AG04450 (cell line): Measurements from ENCODE around the gene LTO1. TPM values are rescaled to one million over a fixed set of nuclear protein-coding genes. Genes with fewer than 3 reads are reported as not detected.

Source experiments
- CTCF ChIA-PET: fragments of 300-600, 350-600 bp; formaldehyde crosslinking; extraction: SDS; loops from one replicate; lab custom pipeline; 2022; ENCODE audit warnings: antibody characterized with exemption, inconsistent platforms; lab: Charles Lee
- POLR2A ChIA-PET: fragments of 350-600 bp; formaldehyde crosslinking; extraction: SDS; loops from one replicate; lab custom pipeline; 2021; ENCODE audit warnings: antibody characterized with exemption, inconsistent platforms; lab: Yijun Ruan, JAX
- DNase-seq: peaks from one replicate; pipeline ENCODE4 v3.0.0-alpha.2; 2011; ENCODE audit warnings: low read depth, low spot score
- H3K27ac ChIP-seq: one replicate; pipeline ENCODE4 v1.5.1; 2012; ENCODE audit warnings: low read depth, low read length, control low read depth
- H3K27me3 ChIP-seq: one replicate; pipeline ENCODE4 v1.6.0; 2012; ENCODE audit warnings: low read length; ENCODE audit not compliant: control insufficient read depth, insufficient read depth
- H3K4me3 ChIP-seq: 2 replicates; pipeline ENCODE4 v1.5.1; 2011; ENCODE audit warnings: mild to moderate bottlenecking, low read depth, low read length, control low read depth
- H3K9me3 ChIP-seq: 2 replicates; pipeline ENCODE4 v1.5.1; 2012; ENCODE audit warnings: low read length; ENCODE audit not compliant: control insufficient read depth, insufficient read depth
- polyA plus RNA-seq: library from polyadenylated mRNA; depleted of rRNA; stranded (reverse); fragments of >200 nt; gene quantifications from 2 replicates; pipeline ENCODE4 v1.2.3, GENCODE V29; 2011
- TF ChIP-seq, protein P1 (sequence below): IDR thresholded peaks from 2 replicates; pipeline ENCODE4 v1.5.1; 2011; ENCODE audit warnings: low read depth, low read length, control low read depth, inconsistent platforms

Gene LTO1
- polyA plus RNA-seq, 1 experiment, result 18.3 TPM

DNA sequence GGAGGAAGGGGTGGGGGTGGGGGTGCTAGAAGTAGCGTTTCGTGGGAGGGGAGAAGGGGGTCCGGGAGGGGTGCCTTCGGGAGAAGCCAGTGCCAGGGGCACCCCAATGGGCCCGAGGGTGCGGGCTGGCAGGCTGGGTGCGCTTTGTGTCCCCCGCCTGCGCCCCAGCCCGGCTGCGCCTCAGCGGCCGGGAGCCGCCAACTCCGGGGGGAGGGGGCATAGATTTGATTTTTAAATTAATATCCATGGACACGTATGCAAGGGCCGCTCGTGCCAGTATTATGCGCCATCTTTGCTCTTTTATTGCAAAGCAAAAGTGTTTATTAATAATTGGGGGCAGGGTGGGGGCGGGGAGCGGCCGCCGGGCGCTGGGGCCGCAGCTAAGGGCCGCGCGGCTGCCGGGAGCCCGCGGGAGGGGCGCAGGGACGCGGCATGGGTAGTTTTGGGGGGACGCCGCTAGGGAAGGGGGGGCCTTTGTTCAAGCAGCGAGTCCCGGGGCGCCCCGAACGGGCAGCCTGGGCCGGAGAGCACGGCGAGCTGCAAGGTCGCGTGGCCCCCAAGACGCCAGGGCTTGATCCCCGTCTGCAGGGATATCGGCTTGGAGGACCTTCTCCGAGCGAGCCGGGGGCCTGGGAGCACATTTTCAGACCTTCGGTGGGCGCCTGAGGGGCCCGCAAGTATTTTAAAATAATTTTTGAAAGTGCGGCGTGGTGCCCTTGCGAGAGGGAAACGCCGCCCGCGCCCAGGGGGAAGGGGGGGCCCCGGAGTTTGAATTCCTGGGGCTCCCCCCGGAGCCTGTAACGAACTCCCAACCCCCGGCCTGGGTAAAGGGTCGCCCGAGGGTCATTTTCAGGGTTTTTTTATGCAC is 33.2 kb downstream of the LTO1 start:
- ChIA-PET CTCF (interaction anchor here (0.6 to 4.1 kb wide), 7 partner anchors 32 to 584 kb away, joined by 3 to 52 read pairs (median 15); no protein-coding TSS in a partner anchor), POLR2A (interaction anchor here (0.9 to 3.7 kb wide), 6 partner anchors 222 to 540 kb away, joined by 3 to 25 read pairs (median 4); no protein-coding TSS in a partner anchor)
- Histone ChIP-seq H3K27ac (peak overlapping the region; percentile 92), H3K9me3 (peaks cover 8% of the 10 kb centered on the region; the same call in 1 of the 2 replicates), H3K27me3 (no peaks in the 10 kb centered on the region), H3K4me3 (peak overlapping the region; percentile 99)
- no peak for DNase-seq
- TF ChIP-seq, protein P1, sequence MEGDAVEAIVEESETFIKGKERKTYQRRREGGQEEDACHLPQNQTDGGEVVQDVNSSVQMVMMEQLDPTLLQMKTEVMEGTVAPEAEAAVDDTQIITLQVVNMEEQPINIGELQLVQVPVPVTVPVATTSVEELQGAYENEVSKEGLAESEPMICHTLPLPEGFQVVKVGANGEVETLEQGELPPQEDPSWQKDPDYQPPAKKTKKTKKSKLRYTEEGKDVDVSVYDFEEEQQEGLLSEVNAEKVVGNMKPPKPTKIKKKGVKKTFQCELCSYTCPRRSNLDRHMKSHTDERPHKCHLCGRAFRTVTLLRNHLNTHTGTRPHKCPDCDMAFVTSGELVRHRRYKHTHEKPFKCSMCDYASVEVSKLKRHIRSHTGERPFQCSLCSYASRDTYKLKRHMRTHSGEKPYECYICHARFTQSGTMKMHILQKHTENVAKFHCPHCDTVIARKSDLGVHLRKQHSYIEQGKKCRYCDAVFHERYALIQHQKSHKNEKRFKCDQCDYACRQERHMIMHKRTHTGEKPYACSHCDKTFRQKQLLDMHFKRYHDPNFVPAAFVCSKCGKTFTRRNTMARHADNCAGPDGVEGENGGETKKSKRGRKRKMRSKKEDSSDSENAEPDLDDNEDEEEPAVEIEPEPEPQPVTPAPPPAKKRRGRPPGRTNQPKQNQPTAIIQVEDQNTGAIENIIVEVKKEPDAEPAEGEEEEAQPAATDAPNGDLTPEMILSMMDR, result no peak

DNA sequence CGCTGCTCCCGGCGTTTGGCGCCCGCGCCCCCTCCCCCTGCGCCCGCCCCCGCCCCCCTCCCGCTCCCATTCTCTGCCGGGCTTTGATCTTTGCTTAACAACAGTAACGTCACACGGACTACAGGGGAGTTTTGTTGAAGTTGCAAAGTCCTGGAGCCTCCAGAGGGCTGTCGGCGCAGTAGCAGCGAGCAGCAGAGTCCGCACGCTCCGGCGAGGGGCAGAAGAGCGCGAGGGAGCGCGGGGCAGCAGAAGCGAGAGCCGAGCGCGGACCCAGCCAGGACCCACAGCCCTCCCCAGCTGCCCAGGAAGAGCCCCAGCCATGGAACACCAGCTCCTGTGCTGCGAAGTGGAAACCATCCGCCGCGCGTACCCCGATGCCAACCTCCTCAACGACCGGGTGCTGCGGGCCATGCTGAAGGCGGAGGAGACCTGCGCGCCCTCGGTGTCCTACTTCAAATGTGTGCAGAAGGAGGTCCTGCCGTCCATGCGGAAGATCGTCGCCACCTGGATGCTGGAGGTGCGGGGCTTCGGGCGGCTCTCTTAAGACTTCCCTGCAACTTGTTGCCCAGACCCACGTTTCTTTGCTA is 34.1 kb downstream of the LTO1 start, which contains the start of gene CCND1:
Gene CCND1, plus strand, starts transcription at position 162 of the 587 bp plus-strand sequence. Its CDS starts 158 bp downstream, at position 320.
- peak; percentile 86 for DNase-seq
- H3K27ac ChIP-seq, result peak within 1 kb of the TSS; percentile 92
- ChIA-PET POLR2A (interaction anchor here (0.6 to 1.5 kb wide), 4 partner anchors 92 to 344 kb away, joined by 3 to 5 read pairs (median 4); no protein-coding TSS in a partner anchor), CTCF (no interaction called here)
- peak within 1 kb of the TSS; percentile 99 for H3K4me3 ChIP-seq
- no peaks in the 10 kb centered on the region for H3K27me3 ChIP-seq
- TF ChIP-seq, protein P1, result peak; percentile 46
- peaks cover 11% of the 10 kb centered on the region; the same call in 1 of the 2 replicates for H3K9me3 ChIP-seq

DNA sequence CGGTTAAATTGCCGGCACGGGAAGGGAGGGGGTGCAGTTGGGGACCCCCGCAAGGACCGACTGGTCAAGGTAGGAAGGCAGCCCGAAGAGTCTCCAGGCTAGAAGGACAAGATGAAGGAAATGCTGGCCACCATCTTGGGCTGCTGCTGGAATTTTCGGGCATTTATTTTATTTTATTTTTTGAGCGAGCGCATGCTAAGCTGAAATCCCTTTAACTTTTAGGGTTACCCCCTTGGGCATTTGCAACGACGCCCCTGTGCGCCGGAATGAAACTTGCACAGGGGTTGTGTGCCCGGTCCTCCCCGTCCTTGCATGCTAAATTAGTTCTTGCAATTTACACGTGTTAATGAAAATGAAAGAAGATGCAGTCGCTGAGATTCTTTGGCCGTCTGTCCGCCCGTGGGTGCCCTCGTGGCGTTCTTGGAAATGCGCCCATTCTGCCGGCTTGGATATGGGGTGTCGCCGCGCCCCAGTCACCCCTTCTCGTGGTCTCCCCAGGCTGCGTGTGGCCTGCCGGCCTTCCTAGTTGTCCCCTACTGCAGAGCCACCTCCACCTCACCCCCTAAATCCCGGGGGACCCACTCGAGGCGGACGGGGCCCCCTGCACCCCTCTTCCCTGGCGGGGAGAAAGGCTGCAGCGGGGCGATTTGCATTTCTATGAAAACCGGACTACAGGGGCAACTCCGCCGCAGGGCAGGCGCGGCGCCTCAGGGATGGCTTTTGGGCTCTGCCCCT is 34.7 kb downstream of the LTO1 start:
- H3K27me3 ChIP-seq, result no peaks in the 10 kb centered on the region
- DNase-seq, result no peak
- peak overlapping the region; percentile 99 for H3K4me3 ChIP-seq
- TF ChIP-seq, protein P1, result no peak
- ChIA-PET POLR2A (interaction anchor here (0.6 to 1.2 kb wide), 4 partner anchors 93 to 539 kb away, joined by 3 to 4 read pairs (median 4); no protein-coding TSS in a partner anchor), CTCF (no interaction called here)
- peak overlapping the region; percentile 70 for H3K27ac ChIP-seq
- H3K9me3 ChIP-seq, result peaks cover 11% of the 10 kb centered on the region; the same call in 1 of the 2 replicates

DNA sequence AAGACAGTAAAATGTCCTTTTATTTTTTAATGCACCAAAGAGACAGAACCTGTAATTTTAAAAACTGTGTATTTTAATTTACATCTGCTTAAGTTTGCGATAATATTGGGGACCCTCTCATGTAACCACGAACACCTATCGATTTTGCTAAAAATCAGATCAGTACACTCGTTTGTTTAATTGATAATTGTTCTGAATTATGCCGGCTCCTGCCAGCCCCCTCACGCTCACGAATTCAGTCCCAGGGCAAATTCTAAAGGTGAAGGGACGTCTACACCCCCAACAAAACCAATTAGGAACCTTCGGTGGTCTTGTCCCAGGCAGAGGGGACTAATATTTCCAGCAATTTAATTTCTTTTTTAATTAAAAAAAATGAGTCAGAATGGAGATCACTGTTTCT is 35.3 kb downstream of the LTO1 start:
- ChIA-PET POLR2A (interaction anchor here (0.6 to 1.2 kb wide), 10 partner anchors 140 to 539 kb away, joined by 3 to 11 read pairs (median 4); no protein-coding TSS in a partner anchor), CTCF (interaction anchor here (1.7 kb wide), 1 partner anchor 347 kb away, joined by 6 read pairs; no protein-coding TSS in a partner anchor)
- no peak for DNase-seq
- TF ChIP-seq, protein P1, result no peak
- H3K27me3 ChIP-seq, result no peaks in the 10 kb centered on the region
- H3K9me3 ChIP-seq, result peaks cover 11% of the 10 kb centered on the region; the same call in 1 of the 2 replicates
- peak overlapping the region; percentile 99 for H3K4me3 ChIP-seq
- H3K27ac ChIP-seq, result peak overlapping the region; percentile 70
